ENCODE results near the gene MAPK8IP3.
"Not testable (repeated sequence)": the region's sequence is repeated elsewhere in the genome, so short reads cannot be mapped to it uniquely, and the experiment has no call there.

Gene MAPK8IP3

GRCh38 chr16:1698680-1699079 is 7.3 kb upstream of the MAPK8IP3 start:
- Histone ChIP-seq H3K9me3 (ENCODE audit: control insufficient read depth, insufficient read depth, low read length) (no peaks in the 10 kb centered on the region), H3K9ac (ENCODE audit: low read depth, low read length) (no peak overlapping the region), H3K4me3 (ENCODE audit: low read depth, low read length) (no peak overlapping the region), H3K4me1 (ENCODE audit: control insufficient read depth, insufficient read depth, low read length) (no peaks in the 10 kb centered on the region), H3K27ac (ENCODE audit: low read depth, low read length) (no peak overlapping the region), H3K27me3 (ENCODE audit: control insufficient read depth, insufficient read depth, low read length) (no peaks in the 10 kb centered on the region), H3K36me3 (ENCODE audit: control insufficient read depth, insufficient read depth, low read length) (peaks cover 88% of the 10 kb centered on the region)

- no peaks in the 10 kb centered on the region for H3K27me3 ChIP-seq (ENCODE audit: control insufficient read depth, insufficient read depth, low read length)
- H3K27ac ChIP-seq (ENCODE audit: low read depth, low read length): no peak overlapping the region
- H3K4me3 ChIP-seq (ENCODE audit: low read depth, low read length): no peak overlapping the region
- H3K9me3 ChIP-seq (ENCODE audit: control insufficient read depth, insufficient read depth, low read length): no peaks in the 10 kb centered on the region
- H3K9ac ChIP-seq (ENCODE audit: low read depth, low read length): no peak overlapping the region
- H3K36me3 ChIP-seq (ENCODE audit: control insufficient read depth, insufficient read depth, low read length): peaks cover 76% of the 10 kb centered on the region
- H3K4me1 ChIP-seq (ENCODE audit: control insufficient read depth, insufficient read depth, low read length): no peaks in the 10 kb centered on the region
Observed at GRCh38 chr16:1700246-1700645, 5.7 kb upstream of the MAPK8IP3 start.

GRCh38 chr16:1701216-1701878 is 4.6 kb upstream of the MAPK8IP3 start:
- Histone ChIP-seq H3K36me3 (ENCODE audit: control insufficient read depth, insufficient read depth, low read length) (peaks cover 65% of the 10 kb centered on the region), H3K9me3 (ENCODE audit: control insufficient read depth, insufficient read depth, low read length) (no peaks in the 10 kb centered on the region), H3K27me3 (ENCODE audit: control insufficient read depth, insufficient read depth, low read length) (no peaks in the 10 kb centered on the region), H3K9ac (ENCODE audit: low read depth, low read length) (no peak overlapping the region), H3K27ac (ENCODE audit: low read depth, low read length) (no peak overlapping the region), H3K4me3 (ENCODE audit: low read depth, low read length) (no peak overlapping the region), H3K4me1 (ENCODE audit: control insufficient read depth, insufficient read depth, low read length) (no peaks in the 10 kb centered on the region)

- H3K27me3 ChIP-seq (ENCODE audit: control insufficient read depth, insufficient read depth, low read length); H3K4me1 ChIP-seq (ENCODE audit: control insufficient read depth, insufficient read depth, low read length); H3K9me3 ChIP-seq (ENCODE audit: control insufficient read depth, insufficient read depth, low read length): not testable (repeated sequence)
- H3K27ac ChIP-seq (ENCODE audit: low read depth, low read length): peak overlapping the region; percentile 97
- peak overlapping the region; percentile 80 for H3K9ac ChIP-seq (ENCODE audit: low read depth, low read length)
- peak overlapping the region; percentile 92 for H3K4me3 ChIP-seq (ENCODE audit: low read depth, low read length)
- H3K36me3 ChIP-seq (ENCODE audit: control insufficient read depth, insufficient read depth, low read length): peaks cover 25% of the 10 kb centered on the region
Observed at GRCh38 chr16:1705324-1705687, 689 bp upstream of the MAPK8IP3 start.

- peak overlapping the region; percentile 63 for H3K27ac ChIP-seq (ENCODE audit: low read depth, low read length)
- no peaks in the 10 kb centered on the region for H3K9me3 ChIP-seq (ENCODE audit: control insufficient read depth, insufficient read depth, low read length)
- H3K4me1 ChIP-seq (ENCODE audit: control insufficient read depth, insufficient read depth, low read length): peaks cover 10% of the 10 kb centered on the region
- no peaks in the 10 kb centered on the region for H3K27me3 ChIP-seq (ENCODE audit: control insufficient read depth, insufficient read depth, low read length)
- H3K4me3 ChIP-seq (ENCODE audit: low read depth, low read length): peak overlapping the region; percentile 92
- H3K9ac ChIP-seq (ENCODE audit: low read depth, low read length): peak overlapping the region; percentile 64
- peaks cover 12% of the 10 kb centered on the region for H3K36me3 ChIP-seq (ENCODE audit: control insufficient read depth, insufficient read depth, low read length)
Observed at GRCh38 chr16:1706386-1707192, 594 bp downstream of the MAPK8IP3 start.

- Histone ChIP-seq H3K4me1 (ENCODE audit: control insufficient read depth, insufficient read depth, low read length) (peaks cover 10% of the 10 kb centered on the region), H3K9me3 (ENCODE audit: control insufficient read depth, insufficient read depth, low read length) (no peaks in the 10 kb centered on the region), H3K36me3 (ENCODE audit: control insufficient read depth, insufficient read depth, low read length) (peaks cover 5% of the 10 kb centered on the region), H3K27me3 (ENCODE audit: control insufficient read depth, insufficient read depth, low read length) (no peaks in the 10 kb centered on the region), H3K9ac (ENCODE audit: low read depth, low read length) (no peak overlapping the region), H3K4me3 (ENCODE audit: low read depth, low read length) (peak overlapping the region; percentile 62), H3K27ac (ENCODE audit: low read depth, low read length) (no peak overlapping the region)
Observed at GRCh38 chr16:1707193-1707790, 1.3 kb downstream of the MAPK8IP3 start.

- no peak overlapping the region for H3K27ac ChIP-seq (ENCODE audit: low read depth, low read length)
Observed at GRCh38 chr16:1708083-1708767, 2.2 kb downstream of the MAPK8IP3 start.

GRCh38 chr16:1708768-1709180 is 2.8 kb downstream of the MAPK8IP3 start:
- Histone ChIP-seq H3K27me3 (ENCODE audit: control insufficient read depth, insufficient read depth, low read length) (no peaks in the 10 kb centered on the region), H3K4me3 (ENCODE audit: low read depth, low read length) (no peak overlapping the region), H3K36me3 (ENCODE audit: control insufficient read depth, insufficient read depth, low read length) (no peaks in the 10 kb centered on the region), H3K4me1 (ENCODE audit: control insufficient read depth, insufficient read depth, low read length) (peaks cover 25% of the 10 kb centered on the region), H3K9ac (ENCODE audit: low read depth, low read length) (no peak overlapping the region), H3K9me3 (ENCODE audit: control insufficient read depth, insufficient read depth, low read length) (no peaks in the 10 kb centered on the region), H3K27ac (ENCODE audit: low read depth, low read length) (no peak overlapping the region)

More at GRCh38 chr16:1708083-1708767, 2.2 kb downstream of the MAPK8IP3 start:
- no peak overlapping the region for H3K4me3 ChIP-seq (ENCODE audit: low read depth, low read length)
- no peaks in the 10 kb centered on the region for H3K9me3 ChIP-seq (ENCODE audit: control insufficient read depth, insufficient read depth, low read length)
- peaks cover 20% of the 10 kb centered on the region for H3K4me1 ChIP-seq (ENCODE audit: control insufficient read depth, insufficient read depth, low read length)
- H3K9ac ChIP-seq (ENCODE audit: low read depth, low read length): no peak overlapping the region
- H3K36me3 ChIP-seq (ENCODE audit: control insufficient read depth, insufficient read depth, low read length): no peaks in the 10 kb centered on the region
- no peaks in the 10 kb centered on the region for H3K27me3 ChIP-seq (ENCODE audit: control insufficient read depth, insufficient read depth, low read length)

GRCh38 chr16:1709356-1709755 is 3.4 kb downstream of the MAPK8IP3 start:
- H3K9ac ChIP-seq (ENCODE audit: low read depth, low read length): no peak overlapping the region
- H3K27ac ChIP-seq (ENCODE audit: low read depth, low read length): no peak overlapping the region
- H3K4me1 ChIP-seq (ENCODE audit: control insufficient read depth, insufficient read depth, low read length): peaks cover 31% of the 10 kb centered on the region
- no peak overlapping the region for H3K4me3 ChIP-seq (ENCODE audit: low read depth, low read length)
- no peaks in the 10 kb centered on the region for H3K36me3 ChIP-seq (ENCODE audit: control insufficient read depth, insufficient read depth, low read length)
- H3K27me3 ChIP-seq (ENCODE audit: control insufficient read depth, insufficient read depth, low read length): no peaks in the 10 kb centered on the region
- H3K9me3 ChIP-seq (ENCODE audit: control insufficient read depth, insufficient read depth, low read length): no peaks in the 10 kb centered on the region

GRCh38 chr16:1710811-1711507 is 5.0 kb downstream of the MAPK8IP3 start:
- no peak overlapping the region for H3K4me3 ChIP-seq (ENCODE audit: low read depth, low read length)
- H3K27ac ChIP-seq (ENCODE audit: low read depth, low read length): no peak overlapping the region
- no peaks in the 10 kb centered on the region for H3K9me3 ChIP-seq (ENCODE audit: control insufficient read depth, insufficient read depth, low read length)
- no peak overlapping the region; the same call in 1 of the 2 replicates for H3K9ac ChIP-seq (ENCODE audit: low read depth, low read length)
- H3K36me3 ChIP-seq (ENCODE audit: control insufficient read depth, insufficient read depth, low read length): no peaks in the 10 kb centered on the region
- peaks cover 34% of the 10 kb centered on the region for H3K4me1 ChIP-seq (ENCODE audit: control insufficient read depth, insufficient read depth, low read length)
- H3K27me3 ChIP-seq (ENCODE audit: control insufficient read depth, insufficient read depth, low read length): no peaks in the 10 kb centered on the region

Data from HUES48 (cell line).